Mucosa of descending colon (tissue), 3 donors: Measurements from ENCODE around the gene CDK5R1. TPM values are rescaled to one million over a fixed set of nuclear protein-coding genes. Genes with fewer than 3 reads are reported as not detected.

Experiments used
- ATAC-seq: fragments of 200-7000 bp; cut with Tn5 transposase; one replicate; pipeline ENCODE4 v1.9.1; 2020; ENCODE audit warnings: mild to moderate bottlenecking, moderate library complexity
- DNase-seq, 3 donors: peaks; one replicate each; pipeline ENCODE4 v3.0.0-alpha.2; 2020
- H3K36me3 ChIP-seq: fragments of 200-600 bp; one replicate; pipeline ENCODE4 v1.8.0; 2021; ENCODE audit warnings: low read depth, mild to moderate bottlenecking
- H3K4me1 ChIP-seq: fragments of 200-600 bp; one replicate; pipeline ENCODE4 v1.8.0; 2021; ENCODE audit warnings: low read depth, mild to moderate bottlenecking
- H3K4me3 ChIP-seq: fragments of 200-600 bp; one replicate; pipeline ENCODE4 v1.8.0; 2021; ENCODE audit warnings: mild to moderate bottlenecking
- H3K9me3 ChIP-seq: fragments of 200-600 bp; one replicate; pipeline ENCODE4 v1.8.0; 2021; ENCODE audit warnings: mild to moderate bottlenecking
- intact Hi-C, 2 donors: fragments of 100-400 bp; cut with DNase I in 1 of 2; cut with micrococcal nuclease in 1 of 2; formaldehyde crosslinking; loops; one replicate each; pipeline versions ENCODE4 v1.11.0 to v1.11.1; 2022; cut with DNase I, micrococcal nuclease
- total RNA-seq, 3 donors: library from RNA; stranded (reverse); fragmentation: NEBNext Ultra II Directional in 2 of 3; extraction: Animal tissue kit (Norgen Biotek cat#: 25700) in 2 of 3; gene quantifications; one replicate each; pipeline versions ENCODE4 v1.2.1 to v1.2.4, GENCODE V29; 2021 to 2023
- TF ChIP-seq, protein P1 (sequence below): fragments of 200-600 bp; IDR thresholded peaks from one replicate; pipeline ENCODE4 v1.8.0; 2022; ENCODE audit warnings: antibody characterized with exemption, mild to moderate bottlenecking
- donor health status: DM: no; HTN: no; CAD: no; lungs with moderate emphysema.
- donor health status: DM: no; HTN: no; CAD: no.
- donor health status: DM: no; HTN: yes; CAD: no.

Gene CDK5R1
- total RNA-seq, 3 donors from 2014 or later: 0.72 to 2.1 (median 1.3) TPM

DNA sequence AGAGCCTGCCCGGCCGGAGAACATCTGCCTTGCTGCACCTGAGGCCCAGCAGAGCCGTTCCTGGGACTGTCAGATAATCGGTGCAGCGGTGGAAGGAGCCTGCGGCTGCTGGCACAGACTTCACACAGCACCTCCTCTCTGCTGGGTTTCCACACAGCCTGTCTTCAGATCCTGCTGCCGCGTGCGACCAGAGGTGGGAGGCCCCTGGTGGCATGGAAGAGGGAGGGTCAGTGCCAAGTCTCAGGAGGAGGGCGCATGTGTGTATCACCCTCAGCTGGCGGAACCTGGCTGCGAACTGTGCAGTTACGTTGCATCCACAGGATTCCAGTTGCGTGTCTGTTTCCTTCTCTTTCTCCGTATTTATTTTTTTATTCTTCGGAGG is 3.3 kb downstream of the CDK5R1 start:
- intact Hi-C loops: no loop called here
- no peaks in the 10 kb centered on the region for H3K9me3 ChIP-seq
- H3K36me3 ChIP-seq: no peaks in the 10 kb centered on the region
- peak in 1 of 3 donors; percentile 55 for DNase-seq
- peaks cover 12% of the 10 kb centered on the region for H3K4me1 ChIP-seq
- TF ChIP-seq, protein P1, sequence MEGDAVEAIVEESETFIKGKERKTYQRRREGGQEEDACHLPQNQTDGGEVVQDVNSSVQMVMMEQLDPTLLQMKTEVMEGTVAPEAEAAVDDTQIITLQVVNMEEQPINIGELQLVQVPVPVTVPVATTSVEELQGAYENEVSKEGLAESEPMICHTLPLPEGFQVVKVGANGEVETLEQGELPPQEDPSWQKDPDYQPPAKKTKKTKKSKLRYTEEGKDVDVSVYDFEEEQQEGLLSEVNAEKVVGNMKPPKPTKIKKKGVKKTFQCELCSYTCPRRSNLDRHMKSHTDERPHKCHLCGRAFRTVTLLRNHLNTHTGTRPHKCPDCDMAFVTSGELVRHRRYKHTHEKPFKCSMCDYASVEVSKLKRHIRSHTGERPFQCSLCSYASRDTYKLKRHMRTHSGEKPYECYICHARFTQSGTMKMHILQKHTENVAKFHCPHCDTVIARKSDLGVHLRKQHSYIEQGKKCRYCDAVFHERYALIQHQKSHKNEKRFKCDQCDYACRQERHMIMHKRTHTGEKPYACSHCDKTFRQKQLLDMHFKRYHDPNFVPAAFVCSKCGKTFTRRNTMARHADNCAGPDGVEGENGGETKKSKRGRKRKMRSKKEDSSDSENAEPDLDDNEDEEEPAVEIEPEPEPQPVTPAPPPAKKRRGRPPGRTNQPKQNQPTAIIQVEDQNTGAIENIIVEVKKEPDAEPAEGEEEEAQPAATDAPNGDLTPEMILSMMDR: no peak
- ATAC-seq: no peak
- no peak overlapping the region for H3K4me3 ChIP-seq

- ATAC-seq: peak; percentile 16
- DNase-seq: peak in 2 of 3 donors; percentile 37 to 67
- Histone ChIP-seq H3K4me3 (no peak overlapping the region), H3K36me3 (no peaks in the 10 kb centered on the region), H3K9me3 (no peaks in the 10 kb centered on the region), H3K4me1 (peaks cover 7% of the 10 kb centered on the region)
- TF ChIP-seq, protein P1: no peak
- intact Hi-C loops: no loop called here
Measured at GRCh38 chr17:32491371-32492263, 4.8 kb downstream of the CDK5R1 start.

DNA sequence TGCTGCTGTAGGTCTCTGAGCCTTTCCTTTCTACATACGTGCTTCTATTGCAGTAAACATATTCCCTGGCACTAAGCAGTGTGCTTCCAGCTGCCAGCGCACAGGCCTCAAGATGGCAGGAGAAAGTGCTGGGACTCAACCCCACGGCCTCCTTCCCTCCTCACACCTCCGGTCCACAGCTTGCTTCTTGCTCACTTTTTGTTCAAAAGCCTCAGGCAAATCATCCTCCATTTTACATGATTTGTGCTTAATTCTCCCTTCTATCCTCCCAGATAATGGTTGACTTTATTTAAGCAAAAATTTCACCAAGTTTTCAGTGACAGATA is 5.4 kb downstream of the CDK5R1 start:
- H3K4me3 ChIP-seq: no peak overlapping the region
- no peak for DNase-seq
- peaks cover 7% of the 10 kb centered on the region for H3K4me1 ChIP-seq
- intact Hi-C loops: no loop called here
- TF ChIP-seq, protein P1: no peak
- ATAC-seq: no peak
- H3K9me3 ChIP-seq: no peaks in the 10 kb centered on the region
- no peaks in the 10 kb centered on the region for H3K36me3 ChIP-seq

DNA sequence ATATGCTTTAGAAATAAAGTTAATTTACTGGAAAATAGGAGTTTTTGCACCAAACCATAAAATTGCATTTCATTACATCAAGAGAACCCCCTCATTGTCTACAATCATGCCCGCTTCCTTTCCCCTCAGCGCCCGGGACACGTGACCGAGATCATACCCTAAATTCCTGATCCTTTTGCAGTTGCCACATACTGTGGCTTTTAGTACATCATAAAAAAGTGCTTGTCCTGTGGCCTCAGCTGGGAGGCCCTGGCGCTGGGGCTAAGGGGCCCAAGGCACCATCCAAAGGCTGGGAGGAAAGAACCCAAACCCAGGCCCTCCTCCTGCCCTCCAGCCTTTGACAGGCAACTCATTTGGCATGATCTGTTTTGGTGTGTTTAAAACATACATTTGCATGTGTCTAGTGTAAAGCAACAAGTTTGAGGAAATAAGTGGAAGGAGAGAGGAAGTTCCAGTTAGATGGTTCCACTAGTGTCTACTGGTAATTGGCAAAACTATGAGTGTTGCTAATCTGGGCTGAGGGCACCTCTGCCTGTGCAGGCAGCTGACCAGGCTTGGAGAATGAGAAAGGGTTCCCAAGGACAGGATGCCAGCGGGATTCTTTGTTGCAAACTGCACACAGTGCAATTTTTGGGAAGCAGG is 6.0 kb downstream of the CDK5R1 start:
- peaks cover 3% of the 10 kb centered on the region for H3K4me1 ChIP-seq
- intact Hi-C loops: no loop called here
- no peak overlapping the region for H3K4me3 ChIP-seq
- ATAC-seq (no peak), DNase-seq (peak in 1 of 3 donors; percentile 34)
- no peaks in the 10 kb centered on the region for H3K9me3 ChIP-seq
- H3K36me3 ChIP-seq: no peaks in the 10 kb centered on the region
- TF ChIP-seq, protein P1: no peak

- DNase-seq: peak in 1 of 3 donors; percentile 50
- TF ChIP-seq, protein P1: no peak
- intact Hi-C loops: no loop called here
- ATAC-seq: no peak
- Histone ChIP-seq H3K4me1 (no peaks in the 10 kb centered on the region), H3K4me3 (no peak overlapping the region), H3K36me3 (no peaks in the 10 kb centered on the region), H3K9me3 (no peaks in the 10 kb centered on the region)
Measured at GRCh38 chr17:32493571-32493970, 6.8 kb downstream of the CDK5R1 start.
